PFSK-1 (cell line): ENCODE results near the gene PTPRM.

Source experiments
- POLR2AphosphoS5 ChIP-seq: IDR thresholded peaks from 2 replicates; pipeline ENCODE4 v1.6.1; 2012; ENCODE audit warnings: low read depth, mild to moderate bottlenecking, control low read depth, low read length, moderate library complexity
- REST ChIP-seq, 2 experiments: IDR thresholded peaks; 2 replicates each; pipeline versions ENCODE4 v1.6.1 to v1.8.0; 2011 to 2012; ENCODE audit warnings: low read depth in 2 of 2, low read length in 2 of 2, control low read depth in 1 of 2, inconsistent platforms in 1 of 2, mild to moderate bottlenecking in 1 of 2, moderate library complexity in 1 of 2; ENCODE audit not compliant: insufficient read depth in 1 of 2
- TAF1 ChIP-seq: IDR thresholded peaks from 2 replicates; pipeline ENCODE4 v1.6.1; 2012; ENCODE audit warnings: low read length, control low read depth, borderline replicate concordance; ENCODE audit not compliant: insufficient read depth

DNA sequence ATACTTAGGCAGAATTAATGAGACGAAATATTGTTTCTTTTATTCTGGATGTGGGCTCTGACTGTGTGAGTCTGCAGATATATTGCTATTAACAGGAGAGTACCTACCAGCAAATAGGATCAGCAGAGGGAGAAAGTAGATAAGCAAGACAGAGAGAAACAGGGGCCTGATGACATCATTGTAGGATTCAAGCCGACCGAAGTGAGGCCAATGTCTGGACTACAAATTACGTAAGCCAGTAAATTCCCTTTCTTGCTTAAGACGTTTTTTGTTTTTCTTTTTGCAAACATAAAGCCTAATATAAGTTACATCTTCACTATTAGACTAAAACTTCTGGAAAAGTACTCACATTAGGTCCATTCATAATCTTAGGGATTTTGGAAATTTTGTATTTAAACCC, 21.4 kb upstream of the PTPRM start:
- TF ChIP-seq REST (IDR thresholded peaks at IDR 0.05; ENCODE audit: insufficient read depth in 1 of 2, low read depth in 2 of 2, low read length in 2 of 2) (no peak), TAF1 (no peak), POLR2AphosphoS5 (no peak)
